GM11168 (cell line): ENCODE results near the gene GRM7.

Experiments
- in situ Hi-C: fragments of 300-500 bp; cut with MboI; formaldehyde crosslinking; loops from one replicate; pipeline ENCODE4 v1.12.0; 2022; ENCODE audit warnings: low sequenced_read_pairs; ENCODE audit not compliant: unreplicated experiment

GRM7 gene

DNA sequence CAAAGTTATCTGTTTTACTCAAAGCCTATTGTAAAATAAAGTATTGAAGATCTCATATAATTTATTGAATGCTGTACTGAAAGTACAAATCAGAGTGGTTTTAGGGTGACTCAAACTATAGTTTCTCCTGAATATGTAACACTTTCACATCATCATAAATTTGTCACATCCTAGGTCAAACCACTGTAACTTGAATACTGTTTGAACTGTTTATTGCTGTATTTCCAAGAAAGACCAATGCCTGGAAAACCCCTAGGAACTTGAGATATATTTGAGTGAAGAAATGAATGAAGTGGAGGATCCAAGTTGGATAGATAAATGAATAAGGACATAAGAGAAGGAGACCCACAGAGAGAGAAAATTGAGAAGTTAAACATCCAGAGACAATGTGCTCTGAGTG, 348.2 kb downstream of the GRM7 start:
- in situ Hi-C loops: no loop called here

DNA sequence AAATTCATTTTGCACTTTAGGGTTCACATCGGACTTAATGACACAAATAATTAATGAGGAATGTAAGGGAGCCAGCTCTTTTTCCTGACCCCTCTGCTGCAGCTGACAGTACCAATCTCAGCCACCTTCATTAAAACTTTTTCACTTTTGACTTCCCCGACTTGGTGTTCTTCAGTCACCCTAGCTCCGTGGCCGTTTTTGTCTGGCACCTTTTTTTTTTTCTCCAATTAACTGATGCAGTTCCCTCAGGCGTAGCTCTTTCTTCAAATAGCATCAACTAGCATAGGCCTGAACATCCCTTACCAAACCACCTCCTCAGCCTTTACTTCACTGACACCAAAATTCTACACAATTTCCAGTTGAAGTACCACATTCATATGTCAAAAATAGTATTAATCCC, 350.8 kb downstream of the GRM7 start:
- in situ Hi-C loops: no loop called here

DNA sequence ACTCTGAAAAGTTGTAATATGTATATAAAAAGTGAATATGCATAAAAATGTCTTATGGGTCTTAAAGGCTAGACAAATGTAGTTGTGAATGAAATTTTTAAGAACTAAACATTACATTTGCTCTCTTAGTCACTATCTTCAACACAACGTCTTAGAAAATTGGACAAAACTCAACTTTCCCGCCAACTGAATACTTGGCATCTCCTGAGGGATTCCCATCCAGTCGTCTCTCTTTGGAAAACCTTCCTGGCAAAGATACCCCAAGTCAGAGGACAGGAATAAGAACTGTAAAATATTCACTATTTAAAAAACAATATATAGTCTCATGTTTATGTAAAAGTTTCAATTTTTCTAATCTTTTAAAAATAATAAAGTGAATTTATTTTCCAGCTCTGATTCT, 354.8 kb downstream of the GRM7 start:
- in situ Hi-C loops: no loop called here

DNA sequence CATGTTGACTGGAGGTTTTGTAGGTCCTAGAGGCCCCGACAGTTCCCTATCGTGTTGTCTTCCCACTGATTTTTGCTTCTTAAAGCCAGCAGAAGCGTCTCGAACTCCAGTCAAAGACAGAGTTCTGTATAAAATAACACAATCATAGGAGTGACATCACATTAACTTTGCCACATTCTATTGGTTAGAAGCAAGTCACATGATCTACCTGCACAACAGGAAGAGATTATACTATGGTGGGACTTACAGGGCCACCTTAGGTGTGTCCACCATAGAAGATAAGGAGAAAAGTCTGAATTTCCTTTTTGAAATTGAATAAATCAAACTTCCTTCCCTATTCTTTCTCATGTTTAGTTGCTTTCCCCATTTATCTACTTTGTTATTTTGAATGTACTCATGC, 365.5 kb downstream of the GRM7 start:
- in situ Hi-C loops: no loop called here

DNA sequence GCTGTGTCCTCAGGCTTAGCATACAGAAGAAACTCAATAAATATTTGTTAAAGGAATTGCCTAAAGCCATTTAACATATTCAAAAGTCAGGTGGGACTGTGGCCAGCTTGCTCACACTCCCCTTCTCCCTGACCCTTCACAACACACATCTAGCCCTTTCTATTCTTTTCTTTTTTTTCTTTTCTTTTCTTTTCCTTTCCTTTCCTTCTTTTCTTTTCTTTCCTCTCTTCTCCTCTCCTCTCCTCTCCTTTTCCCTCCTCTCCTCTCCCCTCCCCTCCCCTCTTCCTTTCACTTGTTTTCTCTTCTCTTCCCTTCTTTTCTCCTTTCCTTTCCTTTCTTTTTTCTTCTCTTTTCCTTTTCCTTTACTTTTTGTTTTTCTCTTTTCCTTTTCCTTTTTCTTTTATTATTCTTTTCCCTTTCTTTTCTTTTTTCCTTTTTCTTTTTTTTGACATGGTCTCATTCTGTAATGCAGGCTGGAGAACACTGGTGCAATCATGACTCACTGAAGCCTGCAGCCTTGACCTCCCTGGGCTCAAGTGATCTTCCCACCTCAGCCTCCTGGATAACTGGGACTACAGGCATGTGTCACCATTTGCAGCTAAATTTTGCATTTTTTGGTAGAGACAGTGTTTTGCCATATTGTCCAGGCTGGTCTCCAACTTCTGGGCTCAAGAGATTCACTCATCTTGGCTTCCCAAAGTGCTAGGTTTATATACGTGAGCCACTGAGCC, 377.8 kb downstream of the GRM7 start:
- in situ Hi-C loops: no loop called here

DNA sequence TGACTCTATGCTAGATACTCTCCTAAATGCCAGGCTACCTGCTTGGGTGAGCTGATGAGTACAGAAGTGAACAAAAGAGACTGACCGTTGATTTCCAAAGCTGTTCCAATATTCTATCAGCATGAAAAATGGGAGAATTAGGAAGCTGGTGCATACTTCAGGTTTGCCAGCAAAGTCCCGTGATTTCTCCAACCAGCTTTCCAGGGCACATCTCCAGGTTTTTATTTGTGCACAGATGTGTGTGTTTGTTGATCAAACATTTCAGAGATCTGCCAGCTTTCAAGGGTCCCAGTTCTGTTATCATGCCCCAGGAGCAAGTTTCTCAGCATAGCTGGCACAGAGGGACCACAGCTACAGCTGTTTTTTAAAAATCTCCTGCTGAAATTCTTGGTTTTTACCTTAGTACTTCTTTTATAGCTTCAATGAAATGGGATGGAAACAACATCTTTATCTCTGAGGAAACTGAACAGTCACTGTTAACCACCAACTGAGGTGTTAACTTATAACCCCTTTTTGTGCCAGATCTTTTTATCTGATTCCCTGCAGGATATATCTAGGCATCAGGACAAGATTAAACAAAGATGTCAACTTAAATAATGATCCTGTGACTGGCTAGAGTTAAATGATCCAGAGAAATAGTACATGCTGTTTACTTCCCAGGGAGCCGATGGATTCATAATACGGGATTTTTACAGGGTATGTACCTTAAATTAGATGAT, 380.8 kb downstream of the GRM7 start:
- in situ Hi-C loops: no loop called here

DNA sequence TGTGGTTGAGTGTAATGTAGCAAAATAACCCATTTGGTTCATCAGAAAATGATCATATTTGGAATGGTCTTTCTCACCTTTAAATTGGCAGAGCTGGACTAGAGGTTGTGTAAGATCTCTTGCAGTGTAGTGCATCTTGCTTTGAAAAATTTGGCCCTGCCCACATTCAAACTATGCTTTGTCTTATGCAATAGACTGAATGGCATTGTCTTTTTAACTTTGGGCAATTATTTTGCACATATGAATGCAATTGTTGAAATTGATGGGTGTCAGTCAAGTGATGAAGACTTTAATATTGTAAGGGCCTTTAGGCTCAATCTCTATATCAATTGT, 381.4 kb downstream of the GRM7 start:
- in situ Hi-C loops: no loop called here

DNA sequence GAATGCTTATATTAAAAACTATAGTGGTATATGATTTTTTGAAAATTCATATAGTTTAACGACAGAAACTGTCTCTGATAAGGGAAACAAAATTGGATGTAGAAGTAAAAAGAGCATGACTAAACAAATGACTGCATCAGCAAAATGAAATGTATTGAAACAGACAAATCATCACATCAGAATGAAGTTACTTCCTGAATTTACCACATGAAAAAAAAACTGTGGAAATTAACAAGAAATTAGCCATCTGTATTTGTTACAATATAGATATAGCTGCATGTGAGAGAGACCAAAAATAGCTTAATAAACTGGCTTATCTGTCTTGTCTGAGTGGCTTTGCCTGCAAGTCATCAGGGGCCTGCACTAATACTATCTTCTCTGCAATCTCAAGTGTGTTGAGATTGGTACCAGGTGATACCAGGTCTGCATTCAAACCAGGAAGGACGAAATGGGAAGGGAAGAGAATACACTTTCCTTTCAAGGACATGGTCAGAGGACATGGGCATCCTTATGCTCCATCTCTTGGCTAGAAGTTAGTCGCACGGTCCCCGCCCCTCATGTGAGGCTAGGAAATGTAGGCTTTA, 388.7 kb downstream of the GRM7 start:
- in situ Hi-C loops: no loop called here

DNA sequence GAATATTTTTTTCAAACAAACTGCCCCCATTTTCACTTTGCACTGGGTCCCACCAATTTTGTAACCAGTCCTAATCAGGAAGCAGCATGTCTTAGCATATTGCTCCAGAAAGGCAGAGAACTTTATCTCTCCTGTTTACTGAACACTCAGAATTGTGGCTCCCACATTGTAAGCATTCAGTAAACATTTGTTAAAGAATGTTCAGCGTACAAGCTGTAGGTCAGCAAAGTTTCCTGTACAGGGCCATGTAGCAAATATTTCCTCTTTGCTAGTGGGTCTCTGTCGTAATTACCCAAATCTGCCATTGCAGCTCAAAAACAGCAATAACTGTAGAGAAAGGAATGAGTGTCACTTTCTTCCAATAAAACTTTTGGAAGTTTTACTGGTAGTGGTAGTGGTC, 393.3 kb downstream of the GRM7 start:
- in situ Hi-C loops: no loop called here

DNA sequence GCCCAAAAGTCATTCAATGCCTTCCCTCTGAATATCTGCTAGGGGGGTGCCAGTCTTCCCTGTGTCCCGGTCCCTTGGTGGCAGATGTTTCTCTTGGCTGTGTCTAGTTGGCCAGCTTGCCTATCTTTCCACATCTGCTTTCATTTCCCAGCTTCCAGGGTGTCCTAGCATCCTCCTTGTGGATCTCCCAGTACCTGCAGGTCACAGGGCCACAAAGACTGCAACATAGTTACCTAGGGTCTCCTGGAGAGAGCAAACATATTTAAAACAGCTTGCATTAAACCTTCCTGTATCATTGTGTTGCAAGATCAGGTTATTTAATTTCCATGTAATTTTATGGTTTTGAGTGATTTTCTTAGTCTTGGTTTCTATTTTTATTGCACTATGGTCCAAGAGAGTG, 400.1 kb downstream of the GRM7 start:
- in situ Hi-C loops: no loop called here

DNA sequence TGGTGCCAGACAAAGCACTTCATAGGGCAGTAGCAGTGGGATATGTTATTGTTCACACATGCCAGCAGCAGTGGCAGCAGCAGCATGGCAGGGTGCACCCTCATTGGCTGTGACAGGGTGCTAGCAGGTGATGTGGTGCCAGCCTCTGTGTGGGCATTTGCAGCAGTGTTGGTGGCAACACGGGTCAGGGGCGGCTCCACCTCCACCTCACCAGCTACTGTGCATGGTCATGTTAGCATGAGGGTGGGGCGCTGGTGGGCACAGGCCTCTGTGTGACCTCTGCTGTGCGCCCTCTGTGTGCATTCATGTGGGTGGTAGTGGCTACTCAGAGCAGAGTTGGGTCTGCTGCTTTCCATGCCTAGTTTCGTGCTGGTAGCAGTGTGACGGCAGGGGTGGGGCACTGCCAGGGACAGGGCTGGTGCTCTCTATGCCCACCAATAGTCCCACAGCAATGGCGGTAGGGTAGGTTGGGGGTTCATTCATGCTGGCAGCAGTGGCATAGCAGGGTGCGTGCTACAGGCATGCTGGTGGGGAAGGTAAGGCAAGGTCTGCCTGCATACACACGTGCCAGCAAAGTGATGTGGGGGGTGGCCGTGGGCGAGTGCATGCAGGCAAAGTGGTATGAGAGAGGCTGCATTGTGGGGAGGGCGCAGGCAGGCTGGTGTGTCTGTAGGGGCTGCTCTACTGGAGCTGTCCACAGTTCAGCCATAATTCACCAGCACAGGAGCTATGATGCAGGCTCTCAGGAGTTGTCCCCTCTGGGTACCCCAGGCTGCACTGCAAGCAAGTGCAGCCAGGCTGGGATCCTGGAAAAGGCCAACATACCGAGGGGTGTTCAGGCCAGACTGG, 402.7 kb downstream of the GRM7 start:
- in situ Hi-C loops: no loop called here

DNA sequence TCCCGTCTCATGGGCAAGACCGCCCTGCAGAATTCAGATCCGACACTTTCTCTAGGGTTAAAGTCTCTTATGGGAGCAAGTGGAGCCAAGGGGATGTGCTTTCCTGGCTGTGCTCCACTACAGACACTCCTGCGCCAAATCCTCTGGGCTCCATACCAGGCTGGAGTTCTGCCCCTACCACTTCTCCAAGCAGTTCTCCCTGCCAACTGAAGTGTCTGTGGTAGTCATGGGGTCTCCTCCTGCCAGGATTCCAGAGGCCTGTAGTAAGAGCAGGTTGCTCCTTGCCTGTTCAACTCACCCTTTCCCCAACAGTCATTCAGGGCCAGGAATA, 403.2 kb downstream of the GRM7 start:
- in situ Hi-C loops: no loop called here

DNA sequence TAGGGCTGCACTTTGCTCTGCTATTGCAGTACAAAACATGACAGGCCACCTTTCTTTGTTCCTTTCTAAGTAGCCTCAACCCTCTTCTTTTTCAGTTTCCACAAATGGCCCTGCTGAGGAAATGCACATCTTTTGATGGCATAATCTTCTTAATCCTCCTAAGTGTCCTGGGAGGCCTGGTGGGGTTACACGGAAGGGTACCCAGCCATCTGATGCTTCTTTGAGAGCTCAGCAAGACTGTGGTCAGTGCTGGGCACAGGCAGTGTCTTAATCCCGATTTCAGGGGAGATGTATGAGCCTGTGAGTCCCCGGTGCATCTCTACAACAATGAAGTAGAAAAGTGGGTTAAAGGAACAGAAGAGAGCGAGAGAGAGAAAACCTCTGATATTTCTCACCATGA, 404.8 kb downstream of the GRM7 start:
- in situ Hi-C loops: no loop called here

DNA sequence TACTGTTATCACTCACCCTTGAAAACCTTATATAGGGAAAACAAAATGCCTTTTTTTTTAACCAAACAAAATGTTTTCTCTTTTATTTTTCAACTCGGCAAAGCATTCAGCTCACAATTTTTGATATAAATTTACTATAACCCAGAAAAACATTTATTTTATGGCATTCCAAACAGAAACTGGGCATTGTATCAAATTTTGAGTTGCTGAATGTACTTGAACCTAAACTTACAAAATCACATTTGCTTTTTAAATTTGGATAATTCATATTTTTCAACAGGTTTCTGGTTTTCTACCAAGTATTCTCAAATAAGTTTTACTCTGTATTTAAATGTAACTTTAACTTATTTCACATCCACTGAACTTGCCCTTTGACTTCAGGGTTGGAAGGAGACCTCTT, 405.6 kb downstream of the GRM7 start:
- in situ Hi-C loops: no loop called here

DNA sequence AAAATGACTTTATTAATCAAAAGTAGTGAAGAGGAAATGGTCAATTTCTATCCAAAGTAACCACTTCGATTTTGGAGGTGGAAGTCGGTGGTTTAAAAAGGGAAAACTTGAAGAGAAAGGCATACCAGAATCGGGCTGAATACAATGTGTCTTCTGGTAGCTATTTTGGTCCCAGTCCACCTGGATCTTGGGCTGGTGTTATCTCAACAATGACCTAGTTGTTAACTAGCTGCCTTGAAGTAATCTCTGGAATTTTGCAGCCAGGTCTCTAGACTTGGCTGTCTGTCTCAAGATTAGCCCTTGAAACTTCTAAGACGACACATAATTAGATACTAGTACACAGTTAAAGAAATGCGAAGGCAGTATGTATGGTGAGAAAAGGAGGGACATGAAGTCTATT, 409.8 kb downstream of the GRM7 start:
- in situ Hi-C loops: no loop called here

DNA sequence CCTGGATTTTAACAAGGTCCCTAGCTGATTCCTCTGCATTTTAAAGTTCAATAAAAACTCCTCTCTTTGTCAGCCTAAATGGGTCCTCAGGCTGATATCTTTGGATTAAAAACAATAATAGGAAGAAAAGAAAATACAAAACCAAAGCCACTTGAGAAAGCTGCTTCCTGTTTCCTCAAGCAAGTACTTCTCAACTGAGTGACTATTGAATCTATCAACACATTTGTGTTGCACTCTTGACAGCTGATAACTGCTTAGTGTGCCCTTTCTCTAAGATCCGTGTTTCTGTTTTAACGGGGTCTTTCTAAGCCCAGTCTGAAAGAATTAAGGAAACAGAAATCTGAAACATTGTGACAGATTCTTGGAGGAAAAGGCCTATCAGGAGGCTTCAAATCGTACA, 410.7 kb downstream of the GRM7 start:
- in situ Hi-C loops: no loop called here

DNA sequence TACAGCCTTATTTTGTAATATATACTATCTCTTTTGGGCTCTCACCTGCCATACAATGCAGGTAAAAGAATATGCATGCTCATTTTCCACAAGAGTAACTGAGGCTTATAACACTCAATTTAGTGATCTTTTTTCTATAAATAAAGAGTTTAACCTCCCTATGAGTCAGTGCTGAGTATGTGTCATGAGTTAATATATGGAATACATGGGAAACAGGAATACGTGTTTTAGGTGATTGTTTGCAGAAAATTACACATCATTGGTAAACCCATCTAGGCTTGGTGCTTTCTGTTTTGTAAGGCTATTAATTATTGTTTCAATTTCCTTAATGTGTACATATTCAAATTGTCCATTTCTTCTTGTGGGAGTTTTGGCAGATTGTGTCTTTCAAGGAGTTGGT, 411.3 kb downstream of the GRM7 start:
- in situ Hi-C loops: no loop called here

DNA sequence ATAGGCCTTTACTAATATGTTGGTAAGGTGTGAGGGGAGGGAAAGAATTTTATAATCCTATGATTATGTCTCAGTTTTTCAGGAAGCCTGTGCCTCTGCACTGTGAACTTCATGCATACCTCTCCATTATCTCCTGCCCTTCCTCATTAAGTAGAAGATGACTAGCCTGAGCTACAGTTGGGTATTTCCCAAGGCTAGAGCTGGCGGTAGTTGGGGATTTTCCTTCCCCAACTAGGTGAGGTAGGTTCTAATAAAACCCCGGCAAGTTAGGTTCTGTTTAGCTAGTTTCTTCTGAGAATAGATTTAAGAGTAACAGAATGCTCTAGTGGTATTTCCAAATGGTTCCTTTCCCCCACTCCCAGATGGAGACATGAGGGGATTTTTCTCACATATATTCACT, 414.5 kb downstream of the GRM7 start:
- in situ Hi-C loops: no loop called here

DNA sequence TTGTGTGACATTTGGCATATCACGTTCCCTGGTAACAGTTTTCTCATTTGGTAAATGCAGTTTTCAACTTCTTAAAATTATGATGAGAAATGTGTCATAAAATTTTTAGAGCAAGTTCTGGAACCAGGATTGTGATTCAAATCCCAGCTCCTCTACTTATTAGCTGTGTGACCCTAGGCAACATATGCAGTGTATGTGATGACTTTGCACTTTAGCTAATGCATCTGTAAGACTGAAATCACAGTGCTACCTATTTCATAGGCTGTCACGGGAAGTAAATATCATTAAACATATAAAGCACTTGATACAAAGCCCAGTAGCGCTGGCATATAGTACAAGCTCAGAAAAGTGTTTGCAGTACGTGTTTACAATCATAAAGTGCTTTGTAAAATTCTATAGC, 419.4 kb downstream of the GRM7 start:
- in situ Hi-C loops: no loop called here

DNA sequence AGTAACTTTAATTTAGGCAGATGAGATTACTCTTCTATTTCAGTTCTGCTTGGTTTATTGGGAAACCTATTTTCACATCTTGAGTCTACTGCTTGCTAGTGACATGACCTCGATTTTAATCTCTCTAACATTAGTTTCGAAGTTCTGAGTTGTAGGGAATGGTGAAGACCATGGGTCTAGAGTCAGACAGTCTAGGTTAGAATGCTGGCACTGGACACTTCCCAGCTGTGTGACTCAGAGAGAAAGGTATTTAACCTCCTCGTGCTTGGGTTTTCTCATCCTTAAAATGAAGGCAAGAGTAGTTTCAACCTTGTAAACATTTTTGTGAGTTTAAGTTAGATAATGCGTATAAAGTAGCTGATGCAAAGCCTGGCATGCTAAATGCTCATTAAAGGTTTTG, 422.1 kb downstream of the GRM7 start:
- in situ Hi-C loops: no loop called here

DNA sequence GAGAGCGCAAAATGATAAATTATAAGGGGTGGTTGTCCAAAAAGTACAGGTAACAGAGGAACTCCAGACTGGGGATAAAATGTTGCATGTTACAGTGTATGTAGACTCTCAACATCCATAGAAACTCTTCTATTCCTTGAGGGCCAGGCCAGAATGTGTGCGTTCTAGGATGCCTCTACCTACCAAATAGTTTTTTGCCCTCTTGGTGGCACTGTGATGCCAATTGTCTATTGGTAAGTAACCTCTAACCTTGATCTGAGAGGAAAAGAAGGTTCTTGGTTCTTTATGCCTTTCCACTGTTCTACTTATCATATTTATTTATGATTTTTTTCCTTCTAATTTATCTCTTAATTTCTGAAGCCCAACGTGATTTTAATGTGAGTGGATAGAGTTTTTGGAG, 424.6 kb downstream of the GRM7 start:
- in situ Hi-C loops: no loop called here
